Type B pancreatic cell (in vitro differentiated cells): Measurements from ENCODE around the gene LZTR1. TPM values are rescaled to one million over a fixed set of nuclear protein-coding genes. Genes with fewer than 3 reads are reported as not detected.

Experiments
- DNase-seq: peaks from one replicate; pipeline ENCODE4 v3.0.0; 2021; ENCODE audit warnings: mixed read lengths; ENCODE audit not compliant: unreplicated experiment; ENCODE audit errors: extremely low spot score
- H3K27ac Mint-ChIP-seq: 2 replicates; pipeline ENCODE4 v1.8.0; 2021; ENCODE audit warnings: mild to moderate bottlenecking, mixed read lengths
- H3K27me3 Mint-ChIP-seq: 2 replicates; pipeline ENCODE4 v1.8.0; 2021; ENCODE audit warnings: mixed read lengths
- H3K36me3 Mint-ChIP-seq: 2 replicates; pipeline ENCODE4 v1.8.0; 2021; ENCODE audit warnings: mixed read lengths
- H3K4me1 Mint-ChIP-seq: one replicate; pipeline ENCODE4 v1.8.0; 2021; ENCODE audit warnings: mixed read lengths; ENCODE audit not compliant: unreplicated experiment
- H3K4me3 Mint-ChIP-seq: 2 replicates; pipeline ENCODE4 v1.8.0; 2021; ENCODE audit warnings: mild to moderate bottlenecking, mixed read lengths
- H3K9me3 Mint-ChIP-seq: 2 replicates; pipeline ENCODE4 v1.8.0; 2021; ENCODE audit warnings: mixed read lengths
- CTCF ChIP-seq: fragments of 200-600 bp; sonication (generic); conservative IDR thresholded peaks from 2 replicates; pipeline ENCODE4 v1.5.0; 2021; ENCODE audit warnings: antibody characterized with exemption, mild to moderate bottlenecking
- total RNA-seq: library from RNA; stranded (reverse); gene quantifications from 2 replicates; pipeline ENCODE4 v1.2.1, GENCODE V29; 2021; ENCODE audit warnings: low replicate concordance

Gene LZTR1
- total RNA-seq, 1 donor from 2014 or later, result 102 TPM

- Mint-ChIP-seq H3K36me3 (peaks cover 10% of the 10 kb centered on the region), H3K27me3 (peaks cover 3% of the 10 kb centered on the region), H3K4me1 (peaks cover 18% of the 10 kb centered on the region), H3K9me3 (no peaks in the 10 kb centered on the region), H3K4me3 (peak overlapping the region; percentile 99), H3K27ac (peak overlapping the region; percentile 82)
- no peak for TF ChIP-seq CTCF
- DNase-seq, result no peak
Measured at GRCh38 chr22:20982563-20982882, 426 bp downstream of the LZTR1 start.

GRCh38 chr22:20983081-20983771 is 1.1 kb downstream of the LZTR1 start:
- peaks cover 3% of the 10 kb centered on the region for H3K27me3 Mint-ChIP-seq
- no peak overlapping the region for H3K27ac Mint-ChIP-seq
- peaks cover 18% of the 10 kb centered on the region for H3K4me1 Mint-ChIP-seq
- TF ChIP-seq CTCF, result no peak
- peak overlapping the region; percentile 99 for H3K4me3 Mint-ChIP-seq
- no peaks in the 10 kb centered on the region for H3K9me3 Mint-ChIP-seq
- peaks cover 10% of the 10 kb centered on the region for H3K36me3 Mint-ChIP-seq
- DNase-seq, result no peak

- no peak overlapping the region for H3K27ac Mint-ChIP-seq
- no peak for TF ChIP-seq CTCF
- H3K4me1 Mint-ChIP-seq, result peaks cover 9% of the 10 kb centered on the region
- no peaks in the 10 kb centered on the region for H3K27me3 Mint-ChIP-seq
- H3K36me3 Mint-ChIP-seq, result peaks cover 10% of the 10 kb centered on the region
- DNase-seq, result no peak
- no peaks in the 10 kb centered on the region for H3K9me3 Mint-ChIP-seq
- H3K4me3 Mint-ChIP-seq, result no peak overlapping the region
Measured at GRCh38 chr22:20985720-20986119, 3.6 kb downstream of the LZTR1 start.

GRCh38 chr22:20986365-20986764 is 4.3 kb downstream of the LZTR1 start:
- H3K27me3 Mint-ChIP-seq, result no peaks in the 10 kb centered on the region
- no peak for TF ChIP-seq CTCF

GRCh38 chr22:20987375-20987774 is 5.3 kb downstream of the LZTR1 start:
- H3K27me3 Mint-ChIP-seq, result no peaks in the 10 kb centered on the region
- no peak for DNase-seq
- H3K36me3 Mint-ChIP-seq, result peaks cover 10% of the 10 kb centered on the region
- no peak for TF ChIP-seq CTCF
- no peak overlapping the region for H3K4me3 Mint-ChIP-seq
- H3K27ac Mint-ChIP-seq, result no peak overlapping the region
- no peaks in the 10 kb centered on the region for H3K9me3 Mint-ChIP-seq
- H3K4me1 Mint-ChIP-seq, result peaks cover 5% of the 10 kb centered on the region

More at GRCh38 chr22:20986365-20986764, 4.3 kb downstream of the LZTR1 start:
- Mint-ChIP-seq H3K36me3 (peaks cover 10% of the 10 kb centered on the region), H3K4me3 (no peak overlapping the region), H3K9me3 (no peaks in the 10 kb centered on the region), H3K4me1 (peaks cover 7% of the 10 kb centered on the region), H3K27ac (no peak overlapping the region)
- DNase-seq, result no peak
